Endothelial cell (in vitro differentiated cells): ENCODE results near the gene NKIRAS2. TPM values are rescaled to one million over a fixed set of nuclear protein-coding genes. Genes with fewer than 3 reads are reported as not detected.
A peak's percentile ranks its signal among the peaks of the same experiment; 100 is the strongest.
"Not testable (repeated sequence)": the region's sequence is repeated elsewhere in the genome, so short reads cannot be mapped to it uniquely, and the experiment has no call there.

ENCODE experiments used
- DNase-seq: peaks from one replicate; pipeline ENCODE4 v3.0.0; 2021; ENCODE audit warnings: low spot score
- H3K27ac Mint-ChIP-seq: one replicate; pipeline ENCODE4 v1.8.0; 2021; ENCODE audit warnings: mixed read lengths, inconsistent platforms; ENCODE audit not compliant: unreplicated experiment
- H3K27me3 Mint-ChIP-seq: one replicate; pipeline ENCODE4 v1.8.0; 2021; ENCODE audit warnings: mild to moderate bottlenecking, moderate library complexity, mixed read lengths, inconsistent platforms; ENCODE audit not compliant: unreplicated experiment
- H3K36me3 Mint-ChIP-seq: one replicate; pipeline ENCODE4 v1.8.0; 2021; ENCODE audit warnings: mild to moderate bottlenecking, low read depth, mixed read lengths, inconsistent platforms; ENCODE audit not compliant: unreplicated experiment
- H3K4me1 Mint-ChIP-seq: one replicate; pipeline ENCODE4 v1.8.0; 2021; ENCODE audit warnings: mild to moderate bottlenecking, mixed read lengths, inconsistent platforms; ENCODE audit not compliant: unreplicated experiment
- H3K4me3 Mint-ChIP-seq: one replicate; pipeline ENCODE4 v1.8.0; 2021; ENCODE audit warnings: mild to moderate bottlenecking, mixed read lengths, inconsistent platforms; ENCODE audit not compliant: unreplicated experiment
- H3K9me3 Mint-ChIP-seq: one replicate; pipeline ENCODE4 v1.8.0; 2021; ENCODE audit warnings: mixed read lengths, inconsistent platforms; ENCODE audit not compliant: unreplicated experiment
- total RNA-seq: library from RNA; stranded (reverse); fragmentation: NEBNext Ultra II Directional; extraction: Animal tissue kit (Norgen Biotek cat#: 25700); gene quantifications from one replicate; pipeline ENCODE4 v1.2.1, GENCODE V29; 2021; ENCODE audit not compliant: unreplicated experiment
- TF ChIP-seq, protein P1 (sequence below): fragments of 200-600 bp; sonication (generic); IDR thresholded peaks from one replicate; pipeline ENCODE4 v1.5.0; 2021; ENCODE audit warnings: antibody characterized with exemption; ENCODE audit not compliant: unreplicated experiment

Gene NKIRAS2
- total RNA-seq, 1 donor from 2014 or later, result 67.4 TPM

- no peak overlapping the region for H3K4me3 Mint-ChIP-seq
- TF ChIP-seq, protein P1, sequence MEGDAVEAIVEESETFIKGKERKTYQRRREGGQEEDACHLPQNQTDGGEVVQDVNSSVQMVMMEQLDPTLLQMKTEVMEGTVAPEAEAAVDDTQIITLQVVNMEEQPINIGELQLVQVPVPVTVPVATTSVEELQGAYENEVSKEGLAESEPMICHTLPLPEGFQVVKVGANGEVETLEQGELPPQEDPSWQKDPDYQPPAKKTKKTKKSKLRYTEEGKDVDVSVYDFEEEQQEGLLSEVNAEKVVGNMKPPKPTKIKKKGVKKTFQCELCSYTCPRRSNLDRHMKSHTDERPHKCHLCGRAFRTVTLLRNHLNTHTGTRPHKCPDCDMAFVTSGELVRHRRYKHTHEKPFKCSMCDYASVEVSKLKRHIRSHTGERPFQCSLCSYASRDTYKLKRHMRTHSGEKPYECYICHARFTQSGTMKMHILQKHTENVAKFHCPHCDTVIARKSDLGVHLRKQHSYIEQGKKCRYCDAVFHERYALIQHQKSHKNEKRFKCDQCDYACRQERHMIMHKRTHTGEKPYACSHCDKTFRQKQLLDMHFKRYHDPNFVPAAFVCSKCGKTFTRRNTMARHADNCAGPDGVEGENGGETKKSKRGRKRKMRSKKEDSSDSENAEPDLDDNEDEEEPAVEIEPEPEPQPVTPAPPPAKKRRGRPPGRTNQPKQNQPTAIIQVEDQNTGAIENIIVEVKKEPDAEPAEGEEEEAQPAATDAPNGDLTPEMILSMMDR, result no peak
- H3K9me3 Mint-ChIP-seq, result no peaks in the 10 kb centered on the region
- no peaks in the 10 kb centered on the region for H3K27me3 Mint-ChIP-seq
- peaks cover 17% of the 10 kb centered on the region for H3K36me3 Mint-ChIP-seq
- H3K27ac Mint-ChIP-seq, result peak overlapping the region; percentile 14
- DNase-seq, result no peak
- H3K4me1 Mint-ChIP-seq, result peaks cover 4% of the 10 kb centered on the region
Observed at GRCh38 chr17:42002792-42003301, 17.0 kb upstream of the NKIRAS2 start.

- Mint-ChIP-seq H3K4me1 (peaks cover 4% of the 10 kb centered on the region), H3K27me3 (no peaks in the 10 kb centered on the region), H3K36me3 (peaks cover 11% of the 10 kb centered on the region), H3K9me3 (no peaks in the 10 kb centered on the region), H3K4me3 (no peak overlapping the region), H3K27ac (no peak overlapping the region)
- DNase-seq, result no peak
- TF ChIP-seq, protein P1, result no peak
Observed at GRCh38 chr17:42005166-42005565, 14.7 kb upstream of the NKIRAS2 start.

DNA sequence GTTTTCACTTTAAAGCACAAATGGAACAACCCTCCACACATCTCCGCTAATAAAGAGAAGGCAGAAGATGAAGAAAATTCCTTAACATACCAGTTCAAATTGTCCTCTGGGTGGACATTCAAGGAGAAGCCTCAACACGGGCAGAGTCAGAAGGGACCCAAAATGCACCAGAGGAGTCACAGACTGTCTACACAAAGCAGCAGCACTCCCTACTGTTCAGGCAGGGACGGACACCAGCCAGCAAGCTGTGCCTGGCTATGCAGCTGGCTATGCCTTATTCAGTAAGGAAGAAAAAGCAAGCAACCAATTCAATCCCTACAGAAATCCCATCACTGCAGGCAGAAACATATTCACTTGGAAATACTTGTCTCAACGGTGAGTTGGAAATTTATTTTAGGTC is 10.7 kb upstream of the NKIRAS2 start:
- peaks cover 3% of the 10 kb centered on the region for H3K36me3 Mint-ChIP-seq
- no peaks in the 10 kb centered on the region for H3K9me3 Mint-ChIP-seq
- no peak overlapping the region for H3K27ac Mint-ChIP-seq
- no peak overlapping the region for H3K4me3 Mint-ChIP-seq
- TF ChIP-seq, protein P1, result no peak
- no peaks in the 10 kb centered on the region for H3K27me3 Mint-ChIP-seq
- peaks cover 13% of the 10 kb centered on the region for H3K4me1 Mint-ChIP-seq
- no peak for DNase-seq

DNA sequence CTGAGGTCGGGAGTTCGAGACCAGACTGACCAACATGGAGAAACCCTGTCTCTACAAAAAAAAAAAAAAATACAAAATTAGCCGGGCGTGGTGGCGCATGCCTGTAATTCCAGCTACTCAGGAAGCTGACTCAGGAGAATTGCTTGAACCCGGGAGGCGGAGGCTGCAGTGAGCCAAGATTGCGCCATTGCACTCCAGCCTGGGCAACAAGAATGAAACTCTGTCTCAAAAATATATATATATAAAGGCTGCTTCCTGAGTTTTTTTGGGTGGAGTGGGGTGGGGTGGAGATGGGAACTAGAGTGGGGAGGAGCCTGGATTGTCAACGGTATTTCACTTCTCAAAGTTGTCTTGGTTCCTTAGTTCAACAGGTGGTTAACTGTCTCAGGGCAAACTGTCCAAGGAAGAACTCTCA is 9.6 kb upstream of the NKIRAS2 start:
- not testable (repeated sequence) for H3K9me3 Mint-ChIP-seq, H3K4me3 Mint-ChIP-seq, H3K27ac Mint-ChIP-seq, H3K36me3 Mint-ChIP-seq, H3K27me3 Mint-ChIP-seq, DNase-seq
- H3K4me1 Mint-ChIP-seq, result peaks cover 13% of the 10 kb centered on the region

- H3K9me3 Mint-ChIP-seq, result no peaks in the 10 kb centered on the region
- no peak overlapping the region for H3K4me3 Mint-ChIP-seq
- no peak overlapping the region for H3K27ac Mint-ChIP-seq
- peaks cover under 1% of the 10 kb centered on the region for H3K27me3 Mint-ChIP-seq
- H3K36me3 Mint-ChIP-seq, result peaks cover 3% of the 10 kb centered on the region
- peaks cover 16% of the 10 kb centered on the region for H3K4me1 Mint-ChIP-seq
- DNase-seq, result no peak
- TF ChIP-seq, protein P1, result no peak
Observed at GRCh38 chr17:42010898-42011516, 8.9 kb upstream of the NKIRAS2 start.

DNA sequence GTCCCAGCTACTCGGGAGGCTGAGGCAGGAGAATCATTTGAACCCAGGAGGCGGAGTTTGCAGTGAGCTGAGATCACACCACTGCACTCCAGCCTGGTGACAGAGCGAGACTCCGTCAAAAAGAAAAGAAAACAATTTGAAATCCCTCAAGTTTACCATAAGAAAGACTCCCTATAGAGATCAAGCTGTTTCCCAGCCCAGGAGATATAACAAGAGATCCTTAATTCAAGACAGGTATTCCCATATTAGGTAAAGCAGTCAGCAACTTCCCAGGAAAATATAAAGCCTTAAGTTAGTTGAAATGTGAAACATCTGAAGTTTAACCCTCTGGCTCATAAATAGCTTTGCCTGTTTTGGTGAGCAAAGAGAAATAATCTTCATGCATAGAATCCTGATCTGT is 7.5 kb upstream of the NKIRAS2 start:
- not testable (repeated sequence) for H3K4me3 Mint-ChIP-seq, H3K9me3 Mint-ChIP-seq, H3K36me3 Mint-ChIP-seq, DNase-seq, H3K27ac Mint-ChIP-seq
- Mint-ChIP-seq H3K4me1 (peaks cover 26% of the 10 kb centered on the region), H3K27me3 (peaks cover 11% of the 10 kb centered on the region)

DNA sequence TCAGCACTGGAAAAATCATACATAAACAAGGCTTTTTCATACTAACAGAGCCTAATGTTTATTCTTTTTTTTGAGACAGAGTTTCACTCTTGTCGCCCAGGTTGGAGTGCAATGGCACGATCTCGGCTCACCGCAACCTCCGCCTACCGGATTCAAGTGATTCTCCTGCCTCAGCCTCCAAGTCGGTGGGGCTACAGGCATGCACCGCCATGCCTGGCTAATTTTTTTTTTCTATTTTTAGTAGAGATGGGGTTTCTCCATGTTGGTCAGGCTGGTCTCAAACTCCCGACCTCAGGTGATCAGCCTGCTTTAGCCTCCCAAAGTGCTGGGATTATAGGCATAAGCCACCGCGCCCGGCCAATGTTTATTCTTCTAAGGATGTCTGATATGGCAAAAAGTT is 6.2 kb upstream of the NKIRAS2 start:
- H3K27ac Mint-ChIP-seq, result peak overlapping the region; percentile 59
- peaks cover 14% of the 10 kb centered on the region for H3K27me3 Mint-ChIP-seq
- H3K36me3 Mint-ChIP-seq, H3K9me3 Mint-ChIP-seq, H3K4me3 Mint-ChIP-seq, DNase-seq: not testable (repeated sequence)
- peaks cover 34% of the 10 kb centered on the region for H3K4me1 Mint-ChIP-seq
